Activated CD8-positive, alpha-beta T cell treated with anti-CD3 and anti-CD28 coated beads for 36 hours (primary cell): ENCODE measurements around the gene BTN2A1. TPM values are rescaled to one million over a fixed set of nuclear protein-coding genes. Genes with fewer than 3 reads are reported as not detected.

Experiments used
- ATAC-seq: fragments of 200-7000 bp; cut with Tn5 transposase; one replicate; pipeline ENCODE4 v1.10.0; 2021; ENCODE audit warnings: mild to moderate bottlenecking, moderate library complexity
- CTCF ChIA-PET: fragments of 350-600 bp; sonication (Branson Sonifier 250); formaldehyde crosslinking; loops from one replicate; lab custom pipeline; 2021; ENCODE audit warnings: antibody characterized with exemption; lab: Charles Lee
- POLR2A ChIA-PET: fragments of 350-600 bp; sonication (Branson Sonifier 250); formaldehyde crosslinking; loops from one replicate; lab custom pipeline; 2021; ENCODE audit warnings: antibody characterized with exemption; lab: Charles Lee
- DNase-seq: peaks from one replicate; pipeline ENCODE4 v3.0.0-alpha.2; 2020
- H3K27ac Mint-ChIP-seq: one replicate; pipeline ENCODE4 v1.8.0; 2021; ENCODE audit warnings: mild to moderate bottlenecking, mixed read lengths
- H3K27me3 Mint-ChIP-seq: one replicate; pipeline ENCODE4 v1.8.0; 2021; ENCODE audit warnings: mixed read lengths
- H3K36me3 Mint-ChIP-seq: one replicate; pipeline ENCODE4 v1.8.0; 2021; ENCODE audit warnings: low read depth, mixed read lengths
- H3K4me1 Mint-ChIP-seq: one replicate; pipeline ENCODE4 v1.8.0; 2021; ENCODE audit warnings: low read depth, mixed read lengths
- H3K4me3 Mint-ChIP-seq: one replicate; pipeline ENCODE4 v1.8.0; 2021; ENCODE audit warnings: mild to moderate bottlenecking, moderate library complexity, mixed read lengths
- H3K9me3 Mint-ChIP-seq: one replicate; pipeline ENCODE4 v1.8.0; 2021; ENCODE audit warnings: mixed read lengths
- intact Hi-C: fragments of 100-400 bp; cut with micrococcal nuclease; formaldehyde crosslinking; loops from one replicate; pipeline ENCODE4 v1.10.0; 2022
- total RNA-seq, 2 experiments: library from RNA; stranded (reverse); gene quantifications; one replicate each; pipeline ENCODE4 v1.2.3, GENCODE V29; 2021
- TF ChIP-seq, protein P1 (sequence below): fragments of 200-600 bp; IDR thresholded peaks from one replicate; pipeline ENCODE4 v1.8.0; 2022; ENCODE audit warnings: antibody characterized with exemption, mild to moderate bottlenecking

Gene BTN2A1
- total RNA-seq, 2 experiments from 2014 or later, result 14.2 to 16.2 TPM

DNA sequence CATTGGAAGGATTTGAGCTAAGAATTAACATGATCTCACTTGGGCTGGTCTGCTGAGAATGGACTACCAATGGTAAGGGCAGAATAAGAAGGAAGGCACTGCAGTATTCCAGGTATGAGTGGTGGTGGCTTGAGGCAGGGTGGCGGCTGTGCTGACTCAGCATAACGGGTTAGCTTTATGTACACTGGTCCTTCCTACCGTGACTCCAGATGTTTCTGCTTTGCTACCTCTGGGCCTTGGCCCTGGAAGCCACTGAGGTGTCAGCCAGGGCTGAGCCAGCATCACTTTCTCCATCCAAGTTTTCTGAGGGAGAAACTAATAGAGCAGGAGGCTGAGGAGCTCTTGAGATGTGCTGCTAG is 30.3 kb upstream of the BTN2A1 start:
- peaks cover 4% of the 10 kb centered on the region for H3K4me1 Mint-ChIP-seq
- no peak overlapping the region for H3K4me3 Mint-ChIP-seq
- H3K27ac Mint-ChIP-seq, result no peak overlapping the region
- DNase-seq (no peak), ATAC-seq (no peak)
- H3K9me3 Mint-ChIP-seq, result no peaks in the 10 kb centered on the region
- POLR2A ChIA-PET, result interaction anchor here (1.5 kb wide), 1 partner anchor 47 kb away, joined by 4 read pairs; no protein-coding TSS in a partner anchor
- intact Hi-C loops, result no loop called here
- CTCF ChIA-PET, result interaction anchor here (1.2 to 1.5 kb wide), 2 partner anchors 19 to 86 kb away, joined by 3 to 5 read pairs; no protein-coding TSS in a partner anchor
- H3K36me3 Mint-ChIP-seq, result peaks cover 8% of the 10 kb centered on the region
- TF ChIP-seq, protein P1, sequence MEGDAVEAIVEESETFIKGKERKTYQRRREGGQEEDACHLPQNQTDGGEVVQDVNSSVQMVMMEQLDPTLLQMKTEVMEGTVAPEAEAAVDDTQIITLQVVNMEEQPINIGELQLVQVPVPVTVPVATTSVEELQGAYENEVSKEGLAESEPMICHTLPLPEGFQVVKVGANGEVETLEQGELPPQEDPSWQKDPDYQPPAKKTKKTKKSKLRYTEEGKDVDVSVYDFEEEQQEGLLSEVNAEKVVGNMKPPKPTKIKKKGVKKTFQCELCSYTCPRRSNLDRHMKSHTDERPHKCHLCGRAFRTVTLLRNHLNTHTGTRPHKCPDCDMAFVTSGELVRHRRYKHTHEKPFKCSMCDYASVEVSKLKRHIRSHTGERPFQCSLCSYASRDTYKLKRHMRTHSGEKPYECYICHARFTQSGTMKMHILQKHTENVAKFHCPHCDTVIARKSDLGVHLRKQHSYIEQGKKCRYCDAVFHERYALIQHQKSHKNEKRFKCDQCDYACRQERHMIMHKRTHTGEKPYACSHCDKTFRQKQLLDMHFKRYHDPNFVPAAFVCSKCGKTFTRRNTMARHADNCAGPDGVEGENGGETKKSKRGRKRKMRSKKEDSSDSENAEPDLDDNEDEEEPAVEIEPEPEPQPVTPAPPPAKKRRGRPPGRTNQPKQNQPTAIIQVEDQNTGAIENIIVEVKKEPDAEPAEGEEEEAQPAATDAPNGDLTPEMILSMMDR, result no peak
- no peaks in the 10 kb centered on the region for H3K27me3 Mint-ChIP-seq

DNA sequence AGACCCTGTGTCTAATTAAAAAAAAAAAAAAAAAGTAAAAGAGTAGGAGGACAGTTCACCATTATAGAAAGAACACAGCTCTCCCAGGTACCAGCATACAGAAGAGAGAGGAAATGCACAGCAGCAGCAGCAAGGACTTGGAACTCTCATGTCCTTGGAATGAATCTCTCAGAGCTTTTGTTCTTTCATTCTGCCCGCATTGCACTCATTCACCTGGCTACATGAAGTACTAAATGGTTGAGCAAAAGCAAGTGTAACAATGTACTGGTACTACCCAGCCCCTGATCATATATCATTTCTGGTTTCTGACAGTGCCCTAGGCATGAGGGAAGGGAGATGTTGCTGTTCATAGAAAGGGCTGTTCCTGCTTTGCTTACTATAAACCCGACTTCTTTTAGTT is 29.5 kb upstream of the BTN2A1 start:
- Mint-ChIP-seq H3K4me1 (peaks cover 4% of the 10 kb centered on the region), H3K27ac (no peak overlapping the region), H3K4me3 (no peak overlapping the region), H3K27me3 (no peaks in the 10 kb centered on the region), H3K36me3 (peaks cover 8% of the 10 kb centered on the region), H3K9me3 (no peaks in the 10 kb centered on the region)
- ChIA-PET POLR2A (interaction anchor here (1.5 kb wide), 1 partner anchor 47 kb away, joined by 4 read pairs; no protein-coding TSS in a partner anchor), CTCF (interaction anchor here (1.2 to 1.5 kb wide), 2 partner anchors 18 to 87 kb away, joined by 3 to 5 read pairs; no protein-coding TSS in a partner anchor)
- TF ChIP-seq, protein P1, result no peak
- DNase-seq (no peak), ATAC-seq (no peak)
- intact Hi-C loops, result no loop called here

DNA sequence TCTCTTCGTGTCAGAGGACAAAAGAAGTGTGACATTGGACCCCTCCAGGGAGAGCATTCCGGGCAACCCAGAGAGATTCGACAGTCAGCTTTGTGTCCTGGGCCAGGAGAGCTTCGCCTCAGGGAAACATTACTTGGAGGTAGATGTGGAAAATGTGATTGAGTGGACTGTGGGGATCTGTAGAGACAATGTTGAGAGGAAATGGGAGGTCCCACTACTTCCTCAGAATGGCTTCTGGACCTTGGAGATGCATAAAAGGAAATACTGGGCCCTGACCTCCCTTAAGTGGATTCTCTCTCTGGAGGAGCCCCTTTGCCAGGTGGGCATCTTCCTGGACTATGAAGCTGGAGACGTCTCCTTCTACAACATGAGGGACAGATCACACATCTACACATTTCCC is 27.0 kb upstream of the BTN2A1 start:
- intact Hi-C loops, result no loop called here
- H3K27ac Mint-ChIP-seq, result no peak overlapping the region
- ATAC-seq, result no peak
- no peaks in the 10 kb centered on the region for H3K27me3 Mint-ChIP-seq
- no peak for DNase-seq
- POLR2A ChIA-PET, result no interaction called here
- TF ChIP-seq, protein P1, result no peak
- H3K4me1 Mint-ChIP-seq, result no peaks in the 10 kb centered on the region
- H3K36me3 Mint-ChIP-seq, result peaks cover 14% of the 10 kb centered on the region
- H3K4me3 Mint-ChIP-seq, result no peak overlapping the region
- CTCF ChIA-PET, result no interaction called here
- peaks cover 11% of the 10 kb centered on the region for H3K9me3 Mint-ChIP-seq

DNA sequence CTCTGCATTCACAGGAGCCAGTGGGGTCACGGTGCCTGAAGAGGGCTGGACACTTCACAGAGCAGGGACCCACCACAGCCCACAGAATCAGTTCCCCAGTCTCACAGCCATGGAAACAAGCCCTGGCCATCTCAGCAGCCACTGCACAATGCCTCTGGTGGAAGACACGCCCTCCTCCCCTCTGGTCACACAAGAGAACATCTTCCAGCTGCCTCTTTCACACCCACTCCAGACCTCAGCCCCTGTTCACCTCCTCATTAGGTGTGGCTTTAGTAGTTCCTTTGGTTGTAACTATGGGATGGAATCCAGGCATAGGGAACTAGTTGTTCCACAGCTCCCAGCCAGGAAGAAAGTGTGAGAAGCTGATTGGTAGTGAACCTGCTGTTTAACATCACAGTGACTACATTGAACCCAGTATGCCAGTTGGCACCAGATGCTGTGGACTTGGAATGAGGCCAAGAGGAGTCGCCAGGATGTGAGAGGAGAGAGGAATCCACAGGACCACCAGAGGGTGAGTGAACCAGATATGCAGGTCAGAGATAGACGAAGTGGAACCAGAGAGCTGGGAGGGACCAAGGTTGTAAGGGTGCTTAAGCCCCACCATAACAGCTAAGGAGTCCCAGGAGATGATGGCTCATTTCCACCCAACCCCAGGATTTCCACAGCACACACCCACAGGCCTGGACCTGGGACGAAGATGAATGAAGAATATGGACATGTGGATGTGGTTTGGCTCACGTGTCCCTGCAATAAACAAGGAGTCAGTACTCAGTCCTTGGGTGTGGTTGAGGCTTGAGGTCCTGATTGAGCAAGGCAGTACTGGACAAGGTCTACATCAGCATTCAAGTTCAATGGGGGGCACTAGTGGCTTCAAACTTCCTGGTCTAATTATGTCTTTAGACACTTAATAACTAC is 26.2 kb upstream of the BTN2A1 start:
- peaks cover 11% of the 10 kb centered on the region for H3K9me3 Mint-ChIP-seq
- H3K27me3 Mint-ChIP-seq, result no peaks in the 10 kb centered on the region
- ChIA-PET CTCF (interaction anchor here (1.5 kb wide), 1 partner anchor 15 kb away, joined by 3 read pairs; no protein-coding TSS in a partner anchor), POLR2A (interaction anchor here (1.0 kb wide), 1 partner anchor 8 kb away, joined by 3 read pairs; no protein-coding TSS in a partner anchor)
- no peaks in the 10 kb centered on the region for H3K4me1 Mint-ChIP-seq
- no peak overlapping the region for H3K4me3 Mint-ChIP-seq
- DNase-seq (no peak), ATAC-seq (no peak)
- intact Hi-C loops, result no loop called here
- peaks cover 10% of the 10 kb centered on the region for H3K36me3 Mint-ChIP-seq
- no peak overlapping the region for H3K27ac Mint-ChIP-seq
- TF ChIP-seq, protein P1, result no peak
